NCI-H2227 treated with DMSO at 0.1 percent for 48 hours (cell line): Measurements from ENCODE around the gene BAIAP2L2.
"Not testable (repeated sequence)": the region's sequence is repeated elsewhere in the genome, so short reads cannot be mapped to it uniquely, and the experiment has no call there.

Experiments
- DNase-seq: peaks from one replicate; lab custom pipeline; 2025; lab: John Stamatoyannopoulos, UW

Gene BAIAP2L2

GRCh38 chr22:38081636-38081940 lies 28.9 kb downstream of the BAIAP2L2 start:
- DNase-seq: no peak

DNA sequence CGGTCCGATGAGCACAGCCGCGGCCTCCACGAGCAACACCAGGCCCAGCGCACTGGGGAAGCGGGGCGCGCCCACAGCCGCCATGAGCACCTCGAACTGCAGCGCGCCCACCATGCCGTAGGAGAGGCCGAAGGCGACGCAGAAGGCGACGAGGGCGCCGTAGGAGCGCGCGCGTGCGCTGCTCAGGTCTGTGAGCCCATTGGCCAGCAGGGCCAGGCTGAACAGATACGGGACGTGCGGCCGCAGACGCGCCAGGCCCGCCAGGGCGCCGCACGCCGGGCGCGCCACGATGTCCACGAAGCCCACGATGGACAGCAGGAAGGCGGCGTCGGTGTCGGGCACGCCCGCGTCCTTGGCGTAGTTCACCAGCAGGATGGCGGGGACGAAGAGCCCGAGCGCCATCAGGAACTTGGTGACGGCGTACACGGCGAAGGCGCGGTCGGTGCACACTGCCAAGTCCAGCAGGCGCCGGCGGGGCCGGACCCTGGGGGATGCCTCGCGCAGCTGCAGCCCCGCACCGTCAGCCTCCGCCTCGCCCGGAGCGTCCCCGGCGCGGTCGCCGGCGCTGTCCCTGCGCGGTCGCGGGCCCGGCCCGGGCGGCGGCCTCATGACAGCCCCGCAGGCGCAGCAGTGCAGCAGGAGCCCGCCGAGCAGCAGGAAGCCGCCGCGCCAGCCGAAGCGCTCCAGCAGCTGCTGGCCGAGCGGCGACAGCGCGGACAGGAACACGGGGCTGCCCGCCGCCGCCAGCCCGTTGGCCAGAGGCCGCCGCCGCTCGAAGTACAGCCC lies 29.4 kb downstream of the BAIAP2L2 start:
- no peak for DNase-seq

DNA sequence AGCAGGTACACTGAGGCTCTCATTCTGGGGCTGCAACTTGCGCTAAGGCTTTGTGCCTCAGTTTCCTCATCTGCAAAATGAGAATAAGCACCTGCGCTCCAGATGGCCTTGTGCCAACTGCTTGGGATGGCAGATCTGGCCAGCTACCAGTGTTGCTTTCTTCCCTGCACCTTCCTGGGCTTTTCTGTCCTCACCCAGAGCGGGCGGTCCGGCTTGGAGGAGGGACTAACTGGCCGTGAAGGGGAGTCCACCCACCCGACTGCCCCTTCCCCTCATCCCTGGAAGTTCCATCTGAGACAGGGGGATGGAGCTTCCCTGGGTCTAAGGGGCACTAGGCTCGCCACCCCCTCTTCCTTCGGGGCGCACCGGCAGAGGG lies 30.0 kb downstream of the BAIAP2L2 start:
- no peak for DNase-seq

GRCh38 chr22:38079804-38080203 lies 30.7 kb downstream of the BAIAP2L2 start:
- no peak for DNase-seq

- not testable (repeated sequence) for DNase-seq
Observed at GRCh38 chr22:38079208-38079607, 31.3 kb downstream of the BAIAP2L2 start.

GRCh38 chr22:38078046-38078840 lies 32.2 kb downstream of the BAIAP2L2 start:
- no peak for DNase-seq

DNA sequence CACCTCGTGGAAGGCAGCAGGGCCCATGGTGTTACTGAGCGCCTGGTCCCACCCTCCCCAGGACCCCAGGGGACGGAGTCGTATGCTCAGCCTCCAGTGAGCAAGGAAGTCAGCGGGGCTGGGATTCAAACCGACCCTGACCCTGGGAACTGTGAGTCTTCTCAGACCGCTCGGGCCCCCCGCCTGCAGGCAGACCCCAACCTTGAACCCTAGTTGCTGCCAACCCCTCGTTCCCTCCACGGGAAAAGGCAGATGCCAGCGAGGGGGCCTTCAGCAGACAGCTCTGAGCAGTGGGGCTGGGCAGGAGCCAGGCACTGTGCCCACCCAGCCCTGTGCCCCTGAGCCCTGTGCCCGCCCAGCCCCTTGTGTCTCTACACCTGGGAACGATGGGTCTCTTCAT lies 32.9 kb downstream of the BAIAP2L2 start:
- DNase-seq: no peak

GRCh38 chr22:38077096-38077495 lies 33.4 kb downstream of the BAIAP2L2 start:
- no peak for DNase-seq

DNA sequence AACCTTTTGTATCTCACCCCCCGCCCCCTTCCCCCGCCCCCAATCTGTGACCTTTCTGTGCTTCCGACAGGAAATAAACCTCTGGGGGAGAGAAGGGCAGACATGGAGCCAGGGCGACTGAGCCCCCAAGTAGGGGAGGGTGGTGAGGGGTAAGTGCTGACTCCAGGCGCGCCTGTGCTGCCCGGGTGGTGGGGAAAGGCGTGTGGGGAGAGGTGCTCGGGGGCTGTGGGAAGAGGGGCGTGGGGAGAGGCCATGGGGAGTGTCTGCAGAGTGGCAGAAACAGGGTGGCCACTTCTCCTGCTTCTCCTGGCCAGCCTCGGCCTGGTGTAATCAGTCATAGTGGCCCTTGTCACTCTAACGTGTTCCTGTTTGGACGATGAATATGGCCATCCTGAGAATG lies 34.5 kb downstream of the BAIAP2L2 start:
- no peak for DNase-seq

DNA sequence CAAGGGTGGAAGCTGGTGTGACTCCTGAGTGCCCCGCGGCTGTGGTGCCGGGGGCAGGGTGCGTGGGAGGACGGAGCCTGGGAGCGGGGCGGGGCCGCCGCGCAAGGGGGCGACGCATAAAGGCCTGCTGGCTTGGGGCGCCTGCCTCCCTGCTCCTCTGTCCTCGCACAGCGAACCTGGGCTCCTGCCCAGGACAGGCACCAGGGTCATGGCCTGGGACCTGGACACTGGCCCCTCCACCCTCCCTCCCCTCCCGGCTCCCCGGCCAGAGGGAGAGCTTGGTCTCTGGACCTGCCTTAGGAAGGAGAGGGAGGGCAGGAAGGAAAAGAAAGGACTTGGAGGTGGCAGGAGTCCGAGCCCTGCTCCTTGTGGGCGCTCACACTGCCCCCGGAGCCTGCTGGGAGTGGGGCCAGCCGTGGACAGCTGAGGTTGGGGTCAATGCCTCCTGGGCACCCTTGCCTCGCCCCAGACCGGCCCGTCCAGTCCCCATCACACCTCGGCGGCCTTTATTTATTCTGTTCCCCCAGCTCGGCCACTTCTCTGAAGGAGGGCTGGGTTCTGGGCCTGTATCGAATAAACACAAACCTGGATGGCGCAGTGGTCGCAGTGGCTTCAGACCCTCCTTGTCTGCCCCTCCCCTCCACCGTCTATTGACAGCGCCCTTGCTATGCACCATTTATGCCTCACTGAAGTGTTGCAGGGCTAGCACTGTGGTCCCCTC lies 35.2 kb downstream of the BAIAP2L2 start:
- no peak for DNase-seq

GRCh38 chr22:38074181-38075104 lies 36.0 kb downstream of the BAIAP2L2 start:
- DNase-seq: no peak

DNA sequence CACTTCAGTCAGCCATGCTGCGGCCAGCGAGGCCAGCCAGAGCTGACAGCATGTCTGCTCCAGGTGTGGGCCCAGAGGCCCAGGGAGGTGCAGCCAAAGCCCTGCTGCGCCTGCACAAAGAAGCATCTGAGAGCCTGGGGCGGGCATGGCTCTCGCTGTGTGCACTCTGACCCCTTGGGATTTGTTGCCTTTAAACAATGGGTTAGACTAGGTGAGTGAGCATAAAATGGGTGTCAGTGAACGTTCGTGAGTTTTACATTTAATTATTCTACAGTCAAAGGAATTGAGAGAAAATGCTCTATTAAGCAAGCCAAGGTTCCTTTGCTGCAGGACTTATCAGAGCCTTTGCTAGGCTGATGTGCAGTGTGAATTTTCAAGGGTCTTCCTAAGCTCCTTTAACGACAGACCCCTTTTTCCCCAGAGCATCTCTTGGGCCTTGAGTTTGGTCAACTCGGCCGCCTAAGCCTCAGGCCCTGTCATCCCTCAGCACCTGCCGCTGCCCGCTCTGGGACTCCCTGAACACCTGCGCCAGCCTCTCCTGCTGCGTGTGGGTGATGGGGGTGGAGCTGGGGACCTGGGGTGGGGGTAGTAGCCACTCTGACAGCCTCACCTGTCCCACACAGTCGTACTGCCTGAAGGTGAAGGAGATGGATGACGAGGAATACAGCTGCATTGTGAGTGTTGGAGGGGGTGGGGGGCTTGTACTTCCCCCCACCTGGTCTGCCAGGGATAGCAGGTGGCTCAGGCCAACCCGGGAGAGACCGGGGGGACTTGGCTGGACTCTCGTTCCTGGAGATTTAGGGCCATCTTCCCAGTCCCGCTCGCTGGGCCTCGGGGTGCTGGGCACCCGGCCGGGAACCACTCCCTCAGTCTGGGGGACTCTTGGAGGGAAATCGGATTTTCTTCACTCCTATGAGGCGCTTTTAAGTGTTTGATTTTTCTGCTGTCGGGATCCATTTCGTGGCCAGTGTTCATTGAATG lies 37.0 kb downstream of the BAIAP2L2 start:
- no peak for DNase-seq

DNA sequence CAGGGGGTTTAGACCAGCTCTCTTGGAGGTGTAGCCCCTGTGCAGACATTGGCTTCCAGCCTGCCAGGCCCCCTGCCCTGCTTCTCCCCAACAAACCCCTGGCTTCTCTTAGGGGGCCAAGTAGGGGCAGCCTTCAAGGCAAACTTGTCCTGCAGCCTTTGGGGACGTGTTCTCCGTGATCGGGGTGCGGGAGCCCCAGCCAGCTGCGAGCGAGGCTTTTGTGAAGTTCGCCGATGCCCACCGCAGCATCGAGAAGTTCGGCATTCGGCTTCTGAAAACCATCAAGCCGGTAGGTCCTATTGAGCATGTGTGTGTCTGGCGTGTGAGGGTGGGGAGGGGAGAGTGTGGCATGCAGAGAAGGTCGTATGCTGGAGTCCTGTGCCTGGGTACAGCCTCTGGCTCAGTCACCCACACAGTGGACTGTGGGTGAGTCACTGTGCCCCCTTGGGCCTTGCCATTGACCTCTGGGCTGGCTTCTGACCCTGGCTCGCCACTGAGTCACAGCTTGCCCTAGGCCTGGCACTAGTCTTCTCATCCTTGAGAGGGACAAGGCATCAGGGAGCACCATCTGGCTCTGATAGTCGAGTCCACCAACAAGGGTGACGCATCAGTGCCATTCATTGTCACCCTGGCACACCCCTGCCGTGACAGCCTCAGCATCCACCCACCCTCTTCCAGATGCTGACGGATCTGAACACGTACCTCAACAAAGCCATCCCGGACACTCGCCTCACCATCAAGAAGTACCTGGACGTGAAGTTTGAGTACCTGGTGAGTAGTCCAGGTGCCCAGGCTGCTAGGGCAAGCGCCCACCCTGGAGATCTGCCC lies 37.9 kb downstream of the BAIAP2L2 start:
- no peak for DNase-seq

- no peak for DNase-seq
Observed at GRCh38 chr22:38071421-38072321, 38.8 kb downstream of the BAIAP2L2 start.

DNA sequence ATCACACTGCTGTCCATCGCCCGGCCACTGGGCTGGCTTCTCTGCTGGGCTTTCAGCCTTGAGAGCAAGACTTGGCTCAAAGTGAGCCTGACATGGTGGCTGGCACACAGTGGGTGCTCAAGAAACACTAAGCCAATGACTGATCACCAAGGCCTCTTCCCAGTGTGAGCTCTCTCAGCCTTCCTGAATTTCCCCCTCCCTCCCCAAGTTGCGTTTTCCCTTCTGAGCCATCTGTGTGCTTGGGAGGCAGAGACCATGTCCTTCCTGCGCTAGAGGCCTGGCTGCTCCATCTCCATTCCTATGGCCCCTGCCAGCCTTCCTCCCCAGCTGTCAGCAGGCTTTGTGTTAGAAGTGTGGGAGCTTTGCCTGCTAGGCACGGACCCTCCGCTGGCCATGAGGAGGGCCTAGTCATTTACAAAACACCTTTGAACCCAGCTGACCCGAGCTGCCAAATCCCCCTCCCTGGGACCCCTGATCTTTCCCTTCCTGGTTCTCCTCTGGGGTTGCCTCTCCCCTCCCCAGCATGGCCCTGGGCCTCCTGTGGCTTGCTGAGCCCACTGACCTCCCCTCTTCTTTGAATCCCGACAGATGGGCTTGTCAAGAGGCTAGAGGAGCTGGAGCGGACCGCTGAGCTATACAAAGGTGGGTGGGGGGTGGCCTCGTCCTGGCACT lies 40.1 kb downstream of the BAIAP2L2 start:
- no peak for DNase-seq

DNA sequence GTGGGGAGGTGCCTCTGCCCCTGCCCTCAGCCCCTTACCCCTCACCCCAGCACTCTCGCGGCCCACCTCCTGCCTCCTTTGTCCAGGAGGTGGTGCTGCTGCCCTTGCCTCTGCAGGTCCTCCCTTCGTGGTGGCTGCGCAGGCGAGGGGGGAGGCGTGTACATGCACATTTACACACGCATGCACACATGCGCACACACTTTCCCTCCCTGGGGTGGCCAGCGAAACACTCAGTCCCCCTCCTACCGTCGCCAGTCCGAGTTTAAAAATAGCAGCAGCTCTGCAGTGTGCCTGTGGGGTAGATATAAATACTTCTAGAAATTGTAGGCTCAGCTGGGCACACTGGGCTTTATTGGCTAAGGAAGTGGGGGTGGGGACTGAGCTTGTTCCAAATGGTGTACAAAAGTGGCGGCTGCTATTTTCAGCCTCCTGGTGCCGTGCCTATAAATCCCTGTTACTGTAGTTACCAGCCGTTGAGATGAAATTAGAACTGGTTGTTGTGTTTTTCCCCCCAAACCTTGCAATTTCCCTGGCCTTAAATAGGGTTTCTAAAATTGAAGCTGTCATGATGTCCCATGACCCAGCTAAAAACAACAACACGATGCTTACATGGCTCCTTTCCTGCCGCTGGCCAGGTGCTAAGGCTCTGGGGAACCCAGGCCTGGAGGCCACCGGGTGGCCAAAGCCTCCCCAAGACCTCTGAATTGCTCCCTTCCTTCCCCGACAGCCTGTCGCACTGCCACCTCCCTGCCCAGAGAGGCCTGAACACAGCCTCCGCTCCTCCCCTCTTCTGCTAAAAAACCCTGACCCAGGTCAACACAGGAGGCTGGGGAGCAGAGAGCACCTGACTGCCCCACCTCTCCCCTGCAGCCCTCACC lies 40.9 kb downstream of the BAIAP2L2 start:
- DNase-seq: peak; percentile 83
